ENCODE data around the gene BRSK1. TPM values are rescaled to one million over a fixed set of nuclear protein-coding genes. Genes with fewer than 3 reads are reported as not detected.

The BRSK1 gene
- total and polyA plus RNA-seq, 2 donors from 2014 or later, result 1.4 to 6.5 TPM

- peak in 1 of 5 donors; percentile 68 for DNase-seq
- no peak for FAIRE-seq
- Histone ChIP-seq H3K4me1 (ENCODE audit: control insufficient read depth in 2 of 3, insufficient read depth in 2 of 3, low read depth in 1 of 3, low read length in 3 of 3) (no peaks in the 10 kb centered on the region), H3K27me3 (ENCODE audit: control insufficient read depth, insufficient read depth, low read length) (no peaks in the 10 kb centered on the region), H3K9me3 (ENCODE audit: control insufficient read depth in 2 of 3, insufficient read depth in 1 of 3, low read length in 3 of 3) (no peaks in the 10 kb centered on the region), H3K36me3 (ENCODE audit: control insufficient read depth in 2 of 3, insufficient read depth in 3 of 3, low read length in 3 of 3) (no peaks in the 10 kb centered on the region), H3K27ac (ENCODE audit: low read depth in 2 of 2, low read length in 2 of 2) (no peak overlapping the region), H3K4me3 (ENCODE audit: low read length in 3 of 3) (no peak overlapping the region), H3K9ac (ENCODE audit: low read length in 3 of 3) (no peak overlapping the region)
- no peak for TF ChIP-seq CTCF (IDR thresholded peaks at IDR 0.05; ENCODE audit: borderline replicate concordance, extremely low read depth, insufficient read depth)
- intact Hi-C loops (cut with DNase I), result no loop called here
Observed at GRCh38 chr19:55289117-55289796, 5.5 kb downstream of the BRSK1 start.

- Histone ChIP-seq H3K27ac (ENCODE audit: low read depth in 2 of 2, low read length in 2 of 2) (no peak overlapping the region), H3K4me3 (ENCODE audit: low read length in 3 of 3) (no peak overlapping the region), H3K36me3 (ENCODE audit: control insufficient read depth in 2 of 3, insufficient read depth in 3 of 3, low read length in 3 of 3) (no peaks in the 10 kb centered on the region), H3K9me3 (ENCODE audit: control insufficient read depth in 2 of 3, insufficient read depth in 1 of 3, low read length in 3 of 3) (no peaks in the 10 kb centered on the region), H3K9ac (ENCODE audit: low read length in 3 of 3) (no peak overlapping the region), H3K4me1 (ENCODE audit: control insufficient read depth in 2 of 3, insufficient read depth in 2 of 3, low read depth in 1 of 3, low read length in 3 of 3) (no peaks in the 10 kb centered on the region), H3K27me3 (ENCODE audit: control insufficient read depth, insufficient read depth, low read length) (no peaks in the 10 kb centered on the region)
- no peak for TF ChIP-seq CTCF (IDR thresholded peaks at IDR 0.05; ENCODE audit: borderline replicate concordance, extremely low read depth, insufficient read depth)
- no peak for FAIRE-seq
- intact Hi-C loops (cut with DNase I), result no loop called here
- DNase-seq, result no peak
Observed at GRCh38 chr19:55297267-55297666, 13.5 kb downstream of the BRSK1 start.

- Histone ChIP-seq H3K9ac (ENCODE audit: low read length in 3 of 3) (no peak overlapping the region), H3K9me3 (ENCODE audit: control insufficient read depth in 2 of 3, insufficient read depth in 1 of 3, low read length in 3 of 3) (no peaks in the 10 kb centered on the region), H3K27me3 (ENCODE audit: control insufficient read depth, insufficient read depth, low read length) (no peaks in the 10 kb centered on the region), H3K4me3 (ENCODE audit: low read length in 3 of 3) (no peak overlapping the region), H3K36me3 (ENCODE audit: control insufficient read depth in 2 of 3, insufficient read depth in 3 of 3, low read length in 3 of 3) (no peaks in the 10 kb centered on the region), H3K4me1 (ENCODE audit: control insufficient read depth in 2 of 3, insufficient read depth in 2 of 3, low read depth in 1 of 3, low read length in 3 of 3) (no peaks in the 10 kb centered on the region), H3K27ac (ENCODE audit: low read depth in 2 of 2, low read length in 2 of 2) (no peak overlapping the region)
- DNase-seq, result no peak
- intact Hi-C loops (cut with DNase I), result no loop called here
- no peak for TF ChIP-seq CTCF (IDR thresholded peaks at IDR 0.05; ENCODE audit: borderline replicate concordance, extremely low read depth, insufficient read depth)
- no peak for FAIRE-seq
Observed at GRCh38 chr19:55299991-55300390, 16.2 kb downstream of the BRSK1 start.
